H1 (cell line): Measurements from ENCODE around the gene HTN3.

Source experiments
- BRCA1 ChIP-seq: IDR thresholded peaks from 2 replicates; pipeline ENCODE4 v1.6.1; 2012; ENCODE audit warnings: low read depth, low read length, improper control_type of control experiment
- EZH2 ChIP-seq: fragments of 200-600 bp; sonication (generic); IDR thresholded peaks from 2 replicates; pipeline ENCODE4 v1.7.1; 2012; ENCODE audit warnings: low read depth, mild to moderate bottlenecking, moderate library complexity, low read length, inconsistent platforms; ENCODE audit not compliant: severe bottlenecking
- JUN ChIP-seq: IDR thresholded peaks from 2 replicates; pipeline ENCODE4 v1.6.1; 2011; ENCODE audit warnings: low read depth, mild to moderate bottlenecking, improper control_type of control experiment, low read length
- JUND ChIP-seq: IDR thresholded peaks from 2 replicates; pipeline ENCODE4 v1.6.1; 2011; ENCODE audit warnings: mild to moderate bottlenecking, improper control_type of control experiment, low read length
- POLR2A ChIP-seq, 2 experiments: IDR thresholded peaks; 1 replicate in 1 of 2; 2 replicates in 1 of 2; pipeline ENCODE4 v1.6.1; 2011; ENCODE audit warnings: low read depth in 2 of 2, low read length in 2 of 2, mild to moderate bottlenecking in 2 of 2; ENCODE audit errors: control extremely low read depth in 1 of 2
- POLR2AphosphoS5 ChIP-seq: IDR thresholded peaks from 2 replicates; pipeline ENCODE4 v1.6.1; 2011; ENCODE audit warnings: low read depth, low read length
- RFX5 ChIP-seq: IDR thresholded peaks from 2 replicates; pipeline ENCODE4 v1.6.1; 2011; ENCODE audit warnings: low read depth, low read length, improper control_type of control experiment, borderline replicate concordance
- SIX5 ChIP-seq: IDR thresholded peaks from 2 replicates; pipeline ENCODE4 v1.6.1; 2011; ENCODE audit warnings: mild to moderate bottlenecking, low read depth, low read length
- SP1 ChIP-seq: IDR thresholded peaks from 2 replicates; pipeline ENCODE4 v1.6.1; 2011; ENCODE audit warnings: low read depth, low read length
- TF ChIP-seq, protein P1 (sequence below), 3 experiments: IDR thresholded peaks; 1 replicate in 2 of 3; 2 replicates in 1 of 3; pipeline versions ENCODE4 v1.5.1 to v1.6.1; 2011; ENCODE audit warnings: low read length in 3 of 3, mild to moderate bottlenecking in 3 of 3, inconsistent platforms in 2 of 3, low read depth in 1 of 3, moderate library complexity in 1 of 3; ENCODE audit not compliant: insufficient read depth in 1 of 3; ENCODE audit errors: control extremely low read depth in 1 of 3
- TF ChIP-seq, protein P2 (sequence below): IDR thresholded peaks from 2 replicates; pipeline ENCODE4 v1.6.1; 2012; ENCODE audit warnings: inconsistent platforms
- TF ChIP-seq, protein P3 (sequence below): IDR thresholded peaks from 2 replicates; pipeline ENCODE4 v1.6.1; 2011; ENCODE audit warnings: low read length, improper control_type of control experiment

DNA sequence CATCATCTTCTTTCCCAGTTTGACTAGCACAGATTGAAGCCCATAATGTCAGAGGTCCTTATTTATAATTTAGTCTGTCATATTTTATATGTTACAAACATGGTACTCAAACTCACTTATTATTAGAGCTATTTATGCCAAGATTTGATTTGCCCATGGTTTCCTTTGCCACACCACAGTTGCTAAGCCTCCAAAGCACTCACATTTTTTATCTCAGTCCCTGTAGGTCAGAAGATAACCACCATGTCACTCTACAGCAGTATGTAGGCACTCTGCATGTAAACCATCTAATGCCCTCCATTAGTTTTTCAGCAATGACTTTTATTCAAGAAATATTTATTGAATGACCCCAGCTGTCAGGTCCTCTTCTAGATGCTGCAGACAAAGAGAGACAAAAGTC is 25.8 kb upstream of the HTN3 start:
- no peak for TF ChIP-seq EZH2
- TF ChIP-seq JUN: no peak
- no peak for TF ChIP-seq SP1
- TF ChIP-seq, protein P1, sequence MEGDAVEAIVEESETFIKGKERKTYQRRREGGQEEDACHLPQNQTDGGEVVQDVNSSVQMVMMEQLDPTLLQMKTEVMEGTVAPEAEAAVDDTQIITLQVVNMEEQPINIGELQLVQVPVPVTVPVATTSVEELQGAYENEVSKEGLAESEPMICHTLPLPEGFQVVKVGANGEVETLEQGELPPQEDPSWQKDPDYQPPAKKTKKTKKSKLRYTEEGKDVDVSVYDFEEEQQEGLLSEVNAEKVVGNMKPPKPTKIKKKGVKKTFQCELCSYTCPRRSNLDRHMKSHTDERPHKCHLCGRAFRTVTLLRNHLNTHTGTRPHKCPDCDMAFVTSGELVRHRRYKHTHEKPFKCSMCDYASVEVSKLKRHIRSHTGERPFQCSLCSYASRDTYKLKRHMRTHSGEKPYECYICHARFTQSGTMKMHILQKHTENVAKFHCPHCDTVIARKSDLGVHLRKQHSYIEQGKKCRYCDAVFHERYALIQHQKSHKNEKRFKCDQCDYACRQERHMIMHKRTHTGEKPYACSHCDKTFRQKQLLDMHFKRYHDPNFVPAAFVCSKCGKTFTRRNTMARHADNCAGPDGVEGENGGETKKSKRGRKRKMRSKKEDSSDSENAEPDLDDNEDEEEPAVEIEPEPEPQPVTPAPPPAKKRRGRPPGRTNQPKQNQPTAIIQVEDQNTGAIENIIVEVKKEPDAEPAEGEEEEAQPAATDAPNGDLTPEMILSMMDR (IDR thresholded peaks at IDR 0.05; ENCODE audit: control extremely low read depth in 1 of 3, insufficient read depth in 1 of 3, low read depth in 1 of 3, low read length in 3 of 3): no peak
- TF ChIP-seq POLR2A (IDR thresholded peaks at IDR 0.05; ENCODE audit: control extremely low read depth in 1 of 2, low read depth in 2 of 2, low read length in 2 of 2): no peak
- TF ChIP-seq, protein P2, sequence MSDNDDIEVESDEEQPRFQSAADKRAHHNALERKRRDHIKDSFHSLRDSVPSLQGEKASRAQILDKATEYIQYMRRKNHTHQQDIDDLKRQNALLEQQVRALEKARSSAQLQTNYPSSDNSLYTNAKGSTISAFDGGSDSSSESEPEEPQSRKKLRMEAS: no peak
- no peak for TF ChIP-seq JUND
- TF ChIP-seq SIX5: no peak
- no peak for TF ChIP-seq POLR2AphosphoS5
- no peak for TF ChIP-seq BRCA1
- TF ChIP-seq RFX5: no peak
- TF ChIP-seq, protein P3, sequence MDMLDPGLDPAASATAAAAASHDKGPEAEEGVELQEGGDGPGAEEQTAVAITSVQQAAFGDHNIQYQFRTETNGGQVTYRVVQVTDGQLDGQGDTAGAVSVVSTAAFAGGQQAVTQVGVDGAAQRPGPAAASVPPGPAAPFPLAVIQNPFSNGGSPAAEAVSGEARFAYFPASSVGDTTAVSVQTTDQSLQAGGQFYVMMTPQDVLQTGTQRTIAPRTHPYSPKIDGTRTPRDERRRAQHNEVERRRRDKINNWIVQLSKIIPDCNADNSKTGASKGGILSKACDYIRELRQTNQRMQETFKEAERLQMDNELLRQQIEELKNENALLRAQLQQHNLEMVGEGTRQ: no peak
